Measurements from ENCODE around the gene MIPEP. TPM values are rescaled to one million over a fixed set of nuclear protein-coding genes. Genes with fewer than 3 reads are reported as not detected.

Gene MIPEP
- polyA plus RNA-seq, 1 donor from 2014 or later = 9.1 TPM

DNA sequence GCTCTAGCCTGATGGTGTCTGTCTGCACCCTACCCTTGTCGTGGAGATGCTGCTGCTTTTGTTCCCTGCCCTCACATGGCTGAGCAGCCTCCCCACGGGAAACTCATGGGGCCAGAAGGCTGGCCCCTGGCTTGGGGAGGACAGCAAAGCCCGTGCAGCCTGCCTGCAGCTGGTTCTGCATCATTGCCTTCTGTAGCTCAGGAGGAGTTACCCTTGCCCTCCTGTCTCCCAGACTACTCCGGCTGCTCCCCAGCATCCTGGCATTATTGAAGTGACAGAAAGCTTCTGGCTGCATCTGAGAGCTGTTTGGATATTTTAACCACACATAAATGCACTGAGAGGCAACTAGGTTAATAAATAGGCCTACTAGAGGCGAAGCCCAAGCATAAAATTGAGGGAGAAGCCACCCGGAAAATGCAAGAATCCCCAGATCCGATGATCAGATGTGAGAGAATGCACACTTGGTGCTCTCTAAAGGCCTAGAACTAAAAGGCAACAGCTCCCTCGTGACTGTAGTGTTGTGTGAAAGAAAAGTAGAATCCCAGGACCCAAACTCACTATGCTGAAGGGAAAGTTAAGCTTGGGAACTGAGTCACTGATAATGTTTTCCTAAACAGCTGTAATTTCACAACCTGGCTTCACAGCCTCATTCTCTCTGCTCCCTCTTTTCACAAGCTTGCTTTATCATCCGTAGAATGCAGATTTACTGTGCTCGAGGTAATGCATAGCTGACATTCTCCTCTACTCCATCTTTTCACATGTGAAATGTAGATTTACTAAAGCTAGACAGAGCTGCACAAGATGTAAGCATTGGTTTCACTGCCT lies 208.1 kb downstream of the MIPEP start:
- Histone ChIP-seq H4K20me1 (ENCODE audit: insufficient read depth) (no peaks in the 10 kb centered on the region), H3K36me3 (ENCODE audit: insufficient read depth, low read length) (no peaks in the 10 kb centered on the region), H3K9me3 (ENCODE audit: low read length) (no peaks in the 10 kb centered on the region), H3K9me2 (ENCODE audit: insufficient read depth, low read length) (no peaks in the 10 kb centered on the region), H2AFZ (ENCODE audit: low read depth, low read length) (no peak overlapping the region), H3K27me3 (ENCODE audit: insufficient read depth, low read depth, low read length) (no peaks in the 10 kb centered on the region), H3K4me2 (ENCODE audit: low read length) (no peak overlapping the region), H3K4me3 (ENCODE audit: low read length) (no peak overlapping the region), H3K27ac (ENCODE audit: low read length) (no peak overlapping the region), H3K9ac (ENCODE audit: low read length) (no peak overlapping the region), H3F3A (ENCODE audit: insufficient read depth, low read length, poor library complexity, severe bottlenecking) (no peaks in the 10 kb centered on the region), H3K79me2 (replicated peaks; ENCODE audit: insufficient read depth, low read length) (no peaks in the 10 kb centered on the region)
- no peak for TF ChIP-seq RAD21 (conservative IDR thresholded peaks at IDR 0.05)
- TF ChIP-seq, protein P1, sequence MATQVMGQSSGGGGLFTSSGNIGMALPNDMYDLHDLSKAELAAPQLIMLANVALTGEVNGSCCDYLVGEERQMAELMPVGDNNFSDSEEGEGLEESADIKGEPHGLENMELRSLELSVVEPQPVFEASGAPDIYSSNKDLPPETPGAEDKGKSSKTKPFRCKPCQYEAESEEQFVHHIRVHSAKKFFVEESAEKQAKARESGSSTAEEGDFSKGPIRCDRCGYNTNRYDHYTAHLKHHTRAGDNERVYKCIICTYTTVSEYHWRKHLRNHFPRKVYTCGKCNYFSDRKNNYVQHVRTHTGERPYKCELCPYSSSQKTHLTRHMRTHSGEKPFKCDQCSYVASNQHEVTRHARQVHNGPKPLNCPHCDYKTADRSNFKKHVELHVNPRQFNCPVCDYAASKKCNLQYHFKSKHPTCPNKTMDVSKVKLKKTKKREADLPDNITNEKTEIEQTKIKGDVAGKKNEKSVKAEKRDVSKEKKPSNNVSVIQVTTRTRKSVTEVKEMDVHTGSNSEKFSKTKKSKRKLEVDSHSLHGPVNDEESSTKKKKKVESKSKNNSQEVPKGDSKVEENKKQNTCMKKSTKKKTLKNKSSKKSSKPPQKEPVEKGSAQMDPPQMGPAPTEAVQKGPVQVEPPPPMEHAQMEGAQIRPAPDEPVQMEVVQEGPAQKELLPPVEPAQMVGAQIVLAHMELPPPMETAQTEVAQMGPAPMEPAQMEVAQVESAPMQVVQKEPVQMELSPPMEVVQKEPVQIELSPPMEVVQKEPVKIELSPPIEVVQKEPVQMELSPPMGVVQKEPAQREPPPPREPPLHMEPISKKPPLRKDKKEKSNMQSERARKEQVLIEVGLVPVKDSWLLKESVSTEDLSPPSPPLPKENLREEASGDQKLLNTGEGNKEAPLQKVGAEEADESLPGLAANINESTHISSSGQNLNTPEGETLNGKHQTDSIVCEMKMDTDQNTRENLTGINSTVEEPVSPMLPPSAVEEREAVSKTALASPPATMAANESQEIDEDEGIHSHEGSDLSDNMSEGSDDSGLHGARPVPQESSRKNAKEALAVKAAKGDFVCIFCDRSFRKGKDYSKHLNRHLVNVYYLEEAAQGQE (IDR thresholded peaks at IDR 0.05; ENCODE audit: borderline replicate concordance) = no peak

Small RNAs within 50 kb of the gene (small RNA-seq; reads per million reads assigned to genes)
- gene MTCO3P2 = 0 reads per million in 3 experiments

Other genes with a start within 250 kb of the MIPEP start
- 0.24 and 1.5 TPM in 2 replicates for gene C1QTNF9B, start 8.1 kb upstream of the MIPEP start, polyA plus RNA-seq

All from neural cell (in vitro differentiated cells).